HG03280 (cell line): ENCODE results near the gene NEXMIF.
"Not testable (repeated sequence)": the region's sequence is repeated elsewhere in the genome, so short reads cannot be mapped to it uniquely, and the experiment has no call there.

ENCODE experiments used
- ATAC-seq: cut with Tn5 transposase; IDR thresholded peaks from one replicate; pipeline ENCODE4 v1.9.1; 2021; ENCODE audit warnings: mild to moderate bottlenecking, moderate library complexity; ENCODE audit not compliant: unreplicated experiment

The NEXMIF gene

GRCh38 chrX:74797338-74797887 is 127.8 kb downstream of the NEXMIF start:
- ATAC-seq, result no peak

DNA sequence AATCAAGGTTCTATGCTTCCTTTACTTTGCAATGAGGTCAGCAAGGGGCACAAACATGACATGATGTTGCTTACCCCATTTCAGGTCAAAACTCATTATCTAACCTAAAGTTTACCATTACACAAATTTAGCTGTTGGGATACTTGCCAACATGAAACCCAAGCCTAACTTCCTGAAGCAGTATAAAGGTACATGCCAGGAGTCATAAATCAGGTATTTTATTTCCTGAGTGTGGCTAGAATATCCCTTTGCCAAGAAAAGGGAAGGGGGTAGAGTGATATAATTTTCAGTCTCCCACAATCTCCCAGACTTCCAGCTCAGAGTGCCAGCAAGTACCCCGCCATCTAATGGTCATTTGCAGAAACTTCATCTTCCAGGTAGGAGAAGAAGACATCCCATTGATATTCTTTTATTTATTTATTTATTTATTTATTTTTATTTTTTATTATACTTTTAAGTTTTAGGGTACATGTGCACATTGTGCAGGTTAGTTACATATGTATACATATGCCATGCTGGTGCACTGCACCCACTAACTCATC is 136.6 kb downstream of the NEXMIF start:
- no peak for ATAC-seq

GRCh38 chrX:74784629-74785028 is 140.6 kb downstream of the NEXMIF start:
- ATAC-seq, result no peak

- peak; percentile 68 for ATAC-seq
Measured at GRCh38 chrX:74781507-74782034, 143.7 kb downstream of the NEXMIF start.

DNA sequence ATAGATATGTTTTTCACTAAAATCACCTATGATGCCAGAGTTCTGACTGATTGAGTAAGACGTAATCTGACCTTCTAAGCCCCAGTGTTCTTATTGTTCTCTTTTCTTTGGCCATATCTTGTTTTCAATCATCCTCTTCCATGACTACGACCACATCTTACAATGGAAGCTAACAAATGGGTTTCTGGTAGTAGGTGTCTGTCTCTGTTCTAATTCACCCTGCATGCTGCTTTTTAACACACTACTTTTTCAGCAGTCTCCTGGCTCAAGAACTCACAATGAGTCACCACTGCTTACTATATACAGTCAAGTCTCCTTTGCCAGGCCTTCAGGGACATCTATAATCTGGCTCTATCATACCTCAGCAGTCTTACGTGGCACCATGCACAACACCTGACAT is 146.1 kb downstream of the NEXMIF start:
- no peak for ATAC-seq

DNA sequence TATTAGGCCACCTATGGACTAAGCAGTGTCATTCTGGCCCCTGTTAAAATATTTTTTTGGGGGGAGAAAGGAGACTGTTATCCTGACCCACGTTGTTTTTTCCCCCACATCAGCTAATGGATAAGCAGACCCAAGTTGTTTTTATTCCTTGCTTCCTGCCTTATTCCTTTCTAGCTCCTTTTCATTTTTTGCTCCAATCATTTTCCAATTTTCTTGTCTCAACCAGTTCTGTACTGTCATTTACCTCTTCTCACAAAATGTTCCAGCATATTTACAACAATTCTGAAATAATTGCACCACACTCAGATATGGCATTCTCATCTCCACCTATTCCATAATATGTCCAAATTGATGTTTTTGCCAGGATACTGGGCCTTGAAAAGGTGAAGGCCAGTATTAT is 150.3 kb downstream of the NEXMIF start:
- ATAC-seq, result no peak

GRCh38 chrX:74736450-74736849 is 188.8 kb downstream of the NEXMIF start:
- ATAC-seq, result no peak

GRCh38 chrX:74705269-74705668 is 220.0 kb downstream of the NEXMIF start:
- ATAC-seq, result no peak

GRCh38 chrX:74701343-74701742 is 223.9 kb downstream of the NEXMIF start:
- ATAC-seq, result not testable (repeated sequence)

DNA sequence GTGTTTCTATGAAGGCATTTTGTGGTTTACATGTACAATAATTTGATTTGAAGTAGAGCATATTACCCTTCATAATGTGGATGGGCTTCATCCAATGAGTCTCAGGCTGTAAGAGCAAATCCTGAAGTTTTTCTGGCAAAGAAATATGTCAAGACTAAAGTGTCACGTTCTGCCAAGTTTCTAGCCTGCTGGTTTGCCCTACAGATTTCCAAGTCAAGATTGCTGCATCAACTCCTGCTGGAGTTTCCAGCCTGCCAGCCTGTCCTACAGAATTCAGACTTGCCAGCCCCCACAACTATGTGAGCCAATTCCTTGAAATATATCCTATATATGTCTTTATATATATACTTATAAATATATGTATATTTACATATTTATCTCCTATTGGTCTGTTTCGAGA is 240.8 kb downstream of the NEXMIF start:
- ATAC-seq, result no peak
